H1 (cell line): ENCODE measurements around the gene PTPRR. TPM values are rescaled to one million over a fixed set of nuclear protein-coding genes. Genes with fewer than 3 reads are reported as not detected.

ENCODE experiments used
- CBX5 ChIP-seq: fragments of 300-800, 300-1000 bp; sonication (generic); IDR thresholded peaks from 2 replicates; pipeline ENCODE4 v1.7.1; 2016; ENCODE audit warnings: antibody characterized with exemption, low read length, low read depth
- polyA plus RNA-seq, 7 experiments: library from polyadenylated mRNA; depleted of rRNA in 3 of 7; stranded (reverse) in 5 of 7; unstranded in 2 of 7; fragments of >200 nt in 5 of 7; fragments of 200-250 nt in 2 of 7; gene quantifications; 1 replicate in 5 of 7; 2 replicates in 1 of 7; 4 replicates in 1 of 7; pipeline versions ENCODE4 v1.2.1 to v1.2.3, GENCODE V29; 2011 to 2013; ENCODE audit warnings: missing spikeins in 2 of 7, mixed read lengths in 2 of 7
- total RNA-seq: library from RNA; stranded (reverse); fragmentation: NEBNext Ultra II Directional; extraction: Animal tissue kit (Norgen Biotek cat#: 25700); gene quantifications from 2 replicates; pipeline ENCODE4 v1.2.1, GENCODE V29; 2021
- TF ChIP-seq, protein P1 (sequence below): IDR thresholded peaks from 2 replicates; pipeline ENCODE4 v1.6.1; 2011; ENCODE audit warnings: low read depth, mild to moderate bottlenecking, low read length; ENCODE audit not compliant: insufficient read depth

Gene PTPRR
- total and polyA plus RNA-seq, 2 of the 8 experiments (the other 6 are each of a cell fraction or from before 2014, with no cell fraction given) = 0.07 to 0.35 TPM

DNA sequence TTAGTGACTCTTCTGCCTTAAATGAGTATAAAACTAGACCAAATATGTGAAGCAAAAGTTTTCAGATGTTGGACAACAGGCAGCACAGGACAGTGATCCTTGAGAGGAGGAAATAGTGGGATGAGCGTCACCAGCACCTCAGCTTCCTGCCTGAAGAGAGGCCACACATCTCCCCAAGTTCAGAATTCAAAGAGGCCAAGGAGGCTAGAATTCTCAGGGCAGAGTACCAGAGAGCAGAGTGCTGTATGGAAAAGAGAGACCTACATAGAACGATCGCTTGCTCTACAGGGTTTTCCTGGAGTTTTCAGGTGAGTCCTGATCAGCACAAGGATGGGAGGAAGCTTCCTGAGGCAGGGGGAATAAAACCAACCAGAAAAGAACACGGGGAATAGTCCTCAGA, 107.0 kb downstream of the PTPRR start (continued):
- TF ChIP-seq, protein P1, sequence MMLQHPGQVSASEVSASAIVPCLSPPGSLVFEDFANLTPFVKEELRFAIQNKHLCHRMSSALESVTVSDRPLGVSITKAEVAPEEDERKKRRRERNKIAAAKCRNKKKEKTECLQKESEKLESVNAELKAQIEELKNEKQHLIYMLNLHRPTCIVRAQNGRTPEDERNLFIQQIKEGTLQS = no peak
- no peak for TF ChIP-seq CBX5
